OCI-LY1 (cell line): Measurements from ENCODE around the gene SMG5.
"Not testable (repeated sequence)": the region's sequence is repeated elsewhere in the genome, so short reads cannot be mapped to it uniquely, and the experiment has no call there.

Experiments
- H2AFZ ChIP-seq: fragments of 200-600 bp; sonication (generic), shearing (Covaris generic); 2 replicates; pipeline ENCODE4 v1.6.0; 2014; ENCODE audit warnings: antibody characterized with exemption, mild to moderate bottlenecking, low read length
- H3F3A ChIP-seq: fragments of 200-600 bp; sonication (generic), shearing (Covaris generic); 2 replicates; pipeline ENCODE4 v1.6.0; 2014; ENCODE audit warnings: mild to moderate bottlenecking, antibody characterized with exemption, low read length, moderate library complexity; ENCODE audit not compliant: insufficient read depth
- H3K27ac ChIP-seq: fragments of 200-600 bp; sonication (generic); 2 replicates; pipeline ENCODE4 v1.5.1; 2014; ENCODE audit warnings: low read length, mixed run types, mild to moderate bottlenecking, low read depth; ENCODE audit not compliant: poor library complexity, severe bottlenecking
- H3K27me3 ChIP-seq: fragments of 200-600 bp; sonication (generic); 2 replicates; pipeline ENCODE4 v1.6.0; 2014; ENCODE audit warnings: antibody characterized with exemption, mild to moderate bottlenecking, low read length, moderate library complexity; ENCODE audit not compliant: insufficient read depth
- H3K36me3 ChIP-seq: fragments of 200-600 bp; sonication (generic); 2 replicates; pipeline ENCODE4 v1.6.1; 2014; ENCODE audit warnings: mild to moderate bottlenecking, antibody characterized with exemption, low read length, moderate library complexity, mixed read lengths; ENCODE audit not compliant: insufficient read depth
- H3K4me1 ChIP-seq: fragments of 200-600 bp; sonication (generic); 2 replicates; pipeline ENCODE4 v1.5.1; 2014; ENCODE audit warnings: mild to moderate bottlenecking, low read length, moderate library complexity; ENCODE audit not compliant: insufficient read depth, severe bottlenecking
- H3K4me2 ChIP-seq: fragments of 200-600 bp; sonication (generic), shearing (Covaris generic); 2 replicates; pipeline ENCODE4 v1.6.1; 2014; ENCODE audit warnings: low read length
- H3K4me3 ChIP-seq: fragments of 200-600 bp; sonication (generic); 2 replicates; pipeline ENCODE4 v1.5.1; 2014; ENCODE audit warnings: low read length, low read depth, mild to moderate bottlenecking, mixed read lengths; ENCODE audit not compliant: poor library complexity, severe bottlenecking
- H3K79me2 ChIP-seq: fragments of 200-600 bp; shearing (Covaris generic); 2 replicates; pipeline ENCODE4 v1.6.1; 2016; ENCODE audit warnings: mixed run types, low read length, mixed read lengths; ENCODE audit not compliant: insufficient read depth
- H3K9ac ChIP-seq: fragments of 200-600 bp; sonication (generic), shearing (Covaris generic); 2 replicates; pipeline ENCODE4 v1.6.1; 2014; ENCODE audit warnings: mild to moderate bottlenecking, low read length, mixed read lengths
- H3K9me2 ChIP-seq: fragments of 200-600 bp; sonication (generic), shearing (Covaris generic); 2 replicates; pipeline ENCODE4 v1.6.1; 2014; ENCODE audit warnings: low read depth, mild to moderate bottlenecking, low read length, mixed read lengths
- H3K9me3 ChIP-seq: fragments of 200-600 bp; shearing (Covaris generic); 2 replicates; pipeline ENCODE4 v1.6.1; 2014; ENCODE audit warnings: low read length, mixed read lengths
- H4K20me1 ChIP-seq: fragments of 200-600 bp; sonication (generic), shearing (Covaris generic); 2 replicates; pipeline ENCODE4 v1.6.0; 2016; ENCODE audit warnings: mild to moderate bottlenecking, low read length; ENCODE audit not compliant: insufficient read depth
- CTCF ChIP-seq: fragments of 200-600 bp; sonication (generic), shearing (Covaris generic); IDR thresholded peaks from 2 replicates; pipeline ENCODE4 v1.5.1; 2017; ENCODE audit warnings: mild to moderate bottlenecking, antibody characterized with exemption, low read length, moderate library complexity, mixed read lengths
- EZH2 ChIP-seq: fragments of 200-600 bp; sonication (generic), shearing (Covaris generic); IDR thresholded peaks from 2 replicates; pipeline ENCODE4 v1.8.0; 2017; ENCODE audit warnings: borderline replicate concordance, mixed run types, mild to moderate bottlenecking, antibody characterized with exemption, low read length, moderate library complexity, mixed read lengths

The SMG5 gene, protein sequence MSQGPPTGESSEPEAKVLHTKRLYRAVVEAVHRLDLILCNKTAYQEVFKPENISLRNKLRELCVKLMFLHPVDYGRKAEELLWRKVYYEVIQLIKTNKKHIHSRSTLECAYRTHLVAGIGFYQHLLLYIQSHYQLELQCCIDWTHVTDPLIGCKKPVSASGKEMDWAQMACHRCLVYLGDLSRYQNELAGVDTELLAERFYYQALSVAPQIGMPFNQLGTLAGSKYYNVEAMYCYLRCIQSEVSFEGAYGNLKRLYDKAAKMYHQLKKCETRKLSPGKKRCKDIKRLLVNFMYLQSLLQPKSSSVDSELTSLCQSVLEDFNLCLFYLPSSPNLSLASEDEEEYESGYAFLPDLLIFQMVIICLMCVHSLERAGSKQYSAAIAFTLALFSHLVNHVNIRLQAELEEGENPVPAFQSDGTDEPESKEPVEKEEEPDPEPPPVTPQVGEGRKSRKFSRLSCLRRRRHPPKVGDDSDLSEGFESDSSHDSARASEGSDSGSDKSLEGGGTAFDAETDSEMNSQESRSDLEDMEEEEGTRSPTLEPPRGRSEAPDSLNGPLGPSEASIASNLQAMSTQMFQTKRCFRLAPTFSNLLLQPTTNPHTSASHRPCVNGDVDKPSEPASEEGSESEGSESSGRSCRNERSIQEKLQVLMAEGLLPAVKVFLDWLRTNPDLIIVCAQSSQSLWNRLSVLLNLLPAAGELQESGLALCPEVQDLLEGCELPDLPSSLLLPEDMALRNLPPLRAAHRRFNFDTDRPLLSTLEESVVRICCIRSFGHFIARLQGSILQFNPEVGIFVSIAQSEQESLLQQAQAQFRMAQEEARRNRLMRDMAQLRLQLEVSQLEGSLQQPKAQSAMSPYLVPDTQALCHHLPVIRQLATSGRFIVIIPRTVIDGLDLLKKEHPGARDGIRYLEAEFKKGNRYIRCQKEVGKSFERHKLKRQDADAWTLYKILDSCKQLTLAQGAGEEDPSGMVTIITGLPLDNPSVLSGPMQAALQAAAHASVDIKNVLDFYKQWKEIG

GRCh38 chr1:156282479-156283222 is at the start of gene SMG5:
TSS of gene SMG5 (minus strand) at chr1:156282825. CDS start at chr1:156282680, 145 bp downstream.
- H3K4me1 ChIP-seq, result peaks cover 29% of the 10 kb centered on the region
- H3K9ac ChIP-seq, result peak within 1 kb of the TSS; percentile 98
- H3K27ac ChIP-seq, result peak within 1 kb of the TSS; percentile 79
- H3K4me3 ChIP-seq, result peak within 1 kb of the TSS; percentile 95
- peaks cover 37% of the 10 kb centered on the region for H3K79me2 ChIP-seq
- H3K4me2 ChIP-seq, result peak within 1 kb of the TSS; percentile 97
- peaks cover 29% of the 10 kb centered on the region for H3K36me3 ChIP-seq
- H2AFZ ChIP-seq, result peak within 1 kb of the TSS; percentile 51; the same call in 1 of the 2 replicates
- TF ChIP-seq EZH2 (no peak), CTCF (no peak)
- H3F3A ChIP-seq, result no peaks in the 10 kb centered on the region
- no peaks in the 10 kb centered on the region for H4K20me1 ChIP-seq
- no peaks in the 10 kb centered on the region for H3K9me2 ChIP-seq
- no peaks in the 10 kb centered on the region for H3K9me3 ChIP-seq
- H3K27me3 ChIP-seq, result no peaks in the 10 kb centered on the region

- not testable (repeated sequence) for H3K4me2 ChIP-seq, H3K4me3 ChIP-seq, H3K79me2 ChIP-seq, H3K9me3 ChIP-seq, H3K4me1 ChIP-seq, H3K27ac ChIP-seq, H3K9ac ChIP-seq, H3K9me2 ChIP-seq, H3K27me3 ChIP-seq, H4K20me1 ChIP-seq, H2AFZ ChIP-seq, H3F3A ChIP-seq
- H3K36me3 ChIP-seq, result peaks cover 82% of the 10 kb centered on the region
Observed at GRCh38 chr1:156323179-156323578, 40.6 kb upstream of the SMG5 start.

GRCh38 chr1:156320560-156320959 is 37.9 kb upstream of the SMG5 start:
- Histone ChIP-seq H3K36me3 (peaks cover 95% of the 10 kb centered on the region), H3K9me2 (no peaks in the 10 kb centered on the region), H2AFZ (no peak overlapping the region), H3K27ac (no peak overlapping the region), H3K79me2 (no peaks in the 10 kb centered on the region), H3K4me1 (no peaks in the 10 kb centered on the region), H3K9me3 (no peaks in the 10 kb centered on the region), H3K4me3 (no peak overlapping the region), H3K4me2 (no peak overlapping the region), H3F3A (no peaks in the 10 kb centered on the region), H3K9ac (no peak overlapping the region), H4K20me1 (no peaks in the 10 kb centered on the region), H3K27me3 (no peaks in the 10 kb centered on the region)
- no peak for TF ChIP-seq EZH2
- no peak for TF ChIP-seq CTCF
